22Rv1 (cell line): ENCODE measurements around the gene TEX264.

Experiments
- H3K27ac ChIP-seq: fragments of 450-650 bp; 2 replicates; pipeline ENCODE4 v1.5.1; 2017
- CTCF ChIP-seq: fragments of 450-650 bp; IDR thresholded peaks from 2 replicates; pipeline ENCODE4 v1.5.1; 2017; ENCODE audit warnings: mild to moderate bottlenecking
- ZFX ChIP-seq: fragments of 450-650 bp; IDR thresholded peaks from 2 replicates; pipeline ENCODE4 v1.6.1; 2017; ENCODE audit warnings: antibody characterized with exemption, borderline replicate concordance

The TEX264 gene

GRCh38 chr3:51721062-51721745, 50.2 kb downstream of the TEX264 start:
- no peak for TF ChIP-seq CTCF
- no peak for TF ChIP-seq ZFX
- H3K27ac ChIP-seq = no peak overlapping the region

GRCh38 chr3:51722362-51722761, 51.3 kb downstream of the TEX264 start:
- no peak overlapping the region for H3K27ac ChIP-seq
- no peak; the same call in 1 of the 2 replicates for TF ChIP-seq CTCF
- TF ChIP-seq ZFX = no peak

GRCh38 chr3:51727500-51727899, 56.4 kb downstream of the TEX264 start:
- TF ChIP-seq CTCF (no peak), ZFX (no peak)
- H3K27ac ChIP-seq = no peak overlapping the region

GRCh38 chr3:51729042-51729633, 58.1 kb downstream of the TEX264 start:
- TF ChIP-seq CTCF (no peak), ZFX (no peak)
- H3K27ac ChIP-seq = no peak overlapping the region

GRCh38 chr3:51733859-51734571, 63.0 kb downstream of the TEX264 start:
- H3K27ac ChIP-seq = no peak overlapping the region
- TF ChIP-seq CTCF = no peak
- no peak for TF ChIP-seq ZFX

GRCh38 chr3:51734572-51734907, 63.5 kb downstream of the TEX264 start:
- TF ChIP-seq CTCF = no peak
- TF ChIP-seq ZFX = no peak
- H3K27ac ChIP-seq = no peak overlapping the region

- no peak overlapping the region for H3K27ac ChIP-seq
- TF ChIP-seq ZFX (no peak), CTCF (no peak)
Observed at GRCh38 chr3:51735039-51735438, 64.0 kb downstream of the TEX264 start.
